HepG2 (cell line): ENCODE measurements around the gene SLC1A3. TPM values are rescaled to one million over a fixed set of nuclear protein-coding genes. Genes with fewer than 3 reads are reported as not detected.

Source experiments
- ATAC-seq: fragments of 200-7000 bp; cut with Tn5 transposase; 3 replicates; pipeline ENCODE4 v1.9.1; 2020; ENCODE audit warnings: mild to moderate bottlenecking, moderate library complexity
- BruUV-seq: library from RNA; stranded (reverse); fragments of 400-500 nt; replicated peaks from 2 replicates; lab custom pipeline; 2021; lab: Mats Ljungman, UMichigan
- CTCF ChIA-PET: fragments of 300-600 bp; formaldehyde crosslinking; extraction: SDS; loops from one replicate; lab custom pipeline; 2021; ENCODE audit warnings: low total read pairs, inconsistent platforms, low intra/inter-chr PET ratio; lab: Yijun Ruan, JAX
- POLR2A ChIA-PET: fragments of 350-600 bp; sonication (Branson Sonifier 250); formaldehyde crosslinking; loops from one replicate; lab custom pipeline; 2020; ENCODE audit warnings: antibody characterized with exemption, inconsistent platforms; lab: Yijun Ruan, JAX
- DNase-seq: peaks from one replicate; pipeline ENCODE4 v3.0.0-alpha.2; 2015; ENCODE audit warnings: low spot score
- FAIRE-seq: peaks from 3 replicates; lab custom pipeline; 2011; peaks lifted over from hg19 to GRCh38; lab: Jason Lieb, UNC
- H2AFZ ChIP-seq: one replicate; pipeline ENCODE4 v1.6.1; 2011; ENCODE audit warnings: low read length, inconsistent platforms
- H3K27ac ChIP-seq: fragments of 300-600 bp; 3 replicates; pipeline ENCODE4 v1.8.0; 2011; ENCODE audit warnings: mixed run types, mild to moderate bottlenecking, mixed read lengths, low read length, inconsistent platforms; ENCODE audit not compliant: insufficient read depth; ENCODE audit errors: extremely low read length
- H3K27me3 ChIP-seq, 2 experiments: fragments of 200-600 bp in 1 of 2; 2 replicates in 1 of 2; 3 replicates in 1 of 2; pipeline versions ENCODE4 v1.6.0 to v1.8.0; 2011; ENCODE audit warnings: low read length in 2 of 2, mild to moderate bottlenecking in 2 of 2, moderate library complexity in 2 of 2, inconsistent platforms in 1 of 2; ENCODE audit not compliant: insufficient read depth in 2 of 2, control insufficient read depth in 1 of 2
- H3K36me3 ChIP-seq, 2 experiments: fragments of 200-600 bp in 1 of 2; replicated peaks in 1 of 2; 2 replicates in 1 of 2; 3 replicates in 1 of 2; pipeline versions ENCODE4 v1.5.1 to v1.8.0; 2011; ENCODE audit warnings: low read length in 2 of 2, inconsistent platforms in 1 of 2; ENCODE audit not compliant: insufficient read depth in 2 of 2, control insufficient read depth in 1 of 2
- H3K4me1 ChIP-seq: 2 replicates; pipeline ENCODE4 v1.5.1; 2012; ENCODE audit warnings: low read length, inconsistent platforms; ENCODE audit not compliant: insufficient read depth
- H3K4me2 ChIP-seq: 2 replicates; pipeline ENCODE4 v1.6.0; 2011; ENCODE audit warnings: low read depth, low read length, inconsistent platforms
- H3K4me3 ChIP-seq, 3 experiments: fragments of 200-600 bp in 1 of 3; sonication (generic), shearing (Covaris generic) in 1 of 3; replicated peaks in 1 of 3; 2 replicates each; pipeline ENCODE4 v1.5.1; 2011 to 2016; ENCODE audit warnings: low read length in 3 of 3, inconsistent platforms in 2 of 3, low read depth in 2 of 3, mild to moderate bottlenecking in 2 of 3, control low read depth in 1 of 3, mixed read lengths in 1 of 3; ENCODE audit not compliant: insufficient read depth in 1 of 3
- H3K79me2 ChIP-seq: one replicate; pipeline ENCODE4 v1.6.1; 2011; ENCODE audit warnings: low read length, inconsistent platforms; ENCODE audit not compliant: insufficient read depth
- H3K9ac ChIP-seq: 2 replicates; pipeline ENCODE4 v1.6.0; 2011; ENCODE audit warnings: mild to moderate bottlenecking, low read depth, low read length, inconsistent platforms; ENCODE audit not compliant: insufficient read depth
- H3K9me3 ChIP-seq: 2 replicates; pipeline ENCODE4 v1.5.1; 2012; ENCODE audit warnings: mild to moderate bottlenecking, low read length
- H4K20me1 ChIP-seq: 2 replicates; pipeline ENCODE4 v1.6.0; 2011; ENCODE audit warnings: inconsistent platforms, mild to moderate bottlenecking, low read length, moderate library complexity; ENCODE audit not compliant: insufficient read depth
- FOXK1 ChIP-seq: sonication (generic); formaldehyde crosslinking; IDR thresholded peaks from 2 replicates; pipeline ENCODE4 v1.4.0; 2020; ENCODE audit warnings: low read depth, missing genetic modification reagents, borderline replicate concordance
- MATR3 ChIP-seq: sonication (generic); formaldehyde crosslinking; IDR thresholded peaks from 2 replicates; pipeline ENCODE4 v1.4.0; 2020; ENCODE audit warnings: missing genetic modification reagents
- MEF2D ChIP-seq: sonication (generic); formaldehyde crosslinking; IDR thresholded peaks from 2 replicates; pipeline ENCODE4 v1.5.1; 2020; ENCODE audit warnings: mild to moderate bottlenecking, missing genetic modification reagents
- POLR2G ChIP-seq: fragments of 200-400 bp; formaldehyde crosslinking; IDR thresholded peaks from 2 replicates; pipeline ENCODE4 v1.6.1; 2018; ENCODE audit warnings: mild to moderate bottlenecking, low read depth, low read length, moderate library complexity
- PRDM10 ChIP-seq: sonication (generic); formaldehyde crosslinking; IDR thresholded peaks from 2 replicates; pipeline ENCODE4 v1.4.0; 2020; ENCODE audit warnings: low read depth, missing genetic modification reagents
- PRPF4 ChIP-seq: fragments of 200-400 bp; formaldehyde crosslinking; IDR thresholded peaks from 2 replicates; pipeline ENCODE4 v1.6.1; 2016; ENCODE audit warnings: low read length, low read depth; ENCODE audit not compliant: poor library complexity, severe bottlenecking
- RXRA ChIP-seq: sonication (generic); formaldehyde crosslinking; IDR thresholded peaks from 2 replicates; pipeline ENCODE4 v1.5.1; 2020; ENCODE audit warnings: missing genetic modification reagents
- ZNF883 ChIP-seq: sonication (generic); formaldehyde crosslinking; IDR thresholded peaks from 2 replicates; pipeline ENCODE4 v1.5.1; 2020; ENCODE audit warnings: mild to moderate bottlenecking, missing genetic modification reagents; ENCODE audit errors: not compliant biosample characterization
- WGBS: methylation state at CpG from one replicate; pipeline ENCODE4 v1.1.6; 2017; ENCODE audit warnings: low lambda C conversion rate; 5-methylcytosine and 5-hydroxymethylcytosine counted together
- in situ Hi-C: cut with HindIII; loops from 2 replicates; pipeline ENCODE4 v1.10.0; 2017; ENCODE audit warnings: low pct_unique_long_range_greater_than_20kb; ENCODE audit not compliant: extremely low pct_ligation_motif_present
- intact Hi-C: fragments of 100-400 bp; cut with micrococcal nuclease; formaldehyde crosslinking; loops from one replicate; pipeline ENCODE4 v1.10.0; 2022; ENCODE audit not compliant: unreplicated experiment
- polyA plus RNA-seq, 8 experiments: library from polyadenylated mRNA; depleted of rRNA in 3 of 8; stranded (reverse) in 7 of 8; unstranded in 1 of 8; fragments of >200 nt; fragmentation: Illumina TruSeq in 4 of 8; extraction: Trizol in 4 of 8; gene quantifications; 2 replicates each; pipeline versions ENCODE4 v1.2.1 to v1.2.3, GENCODE V29; 2011 to 2016; ENCODE audit warnings: low read depth in 4 of 8, missing spikeins in 1 of 8, mixed read lengths in 1 of 8; ENCODE audit not compliant: insufficient read depth in 1 of 8
- total RNA-seq, 5 experiments: library from RNA; depleted of rRNA; stranded (reverse); fragments of >200 nt; fragmentation: Illumina TruSeq; extraction: Trizol; gene quantifications; 2 replicates each; pipeline ENCODE4 v1.2.3, GENCODE V29; 2016; ENCODE audit warnings: low read depth in 1 of 5

The SLC1A3 gene
- total and polyA plus RNA-seq, 2 of the 13 experiments (the other 11 are each of a cell fraction or from before 2014, with no cell fraction given) = 0.09 TPM; not detected in 1

DNA sequence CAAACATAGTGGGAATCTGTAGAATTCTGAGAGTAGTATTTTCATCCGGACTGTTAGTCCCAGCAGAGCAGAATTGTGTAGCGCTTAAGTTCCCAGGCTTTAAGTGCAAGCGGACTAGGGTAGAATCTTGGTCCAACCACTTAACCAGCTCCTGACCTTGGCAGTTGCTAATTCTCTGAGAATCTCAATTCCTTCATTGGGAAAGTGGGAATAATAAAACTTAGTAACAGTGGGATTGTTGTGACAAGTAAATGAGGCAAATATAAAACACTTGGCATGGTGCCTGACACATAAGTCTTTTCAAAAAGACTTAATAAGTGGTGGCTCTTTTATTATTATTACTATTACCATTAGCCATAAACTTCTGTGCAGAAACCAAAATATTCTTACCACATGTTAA is 8.4 kb upstream of the SLC1A3 start:
- POLR2A ChIA-PET = no interaction called here
- no TSS peak for BruUV-seq
- FAIRE-seq (no peak), DNase-seq (no peak), ATAC-seq (no peak)
- CTCF ChIA-PET = no interaction called here
- H3K9ac ChIP-seq = no peak overlapping the region
- H3K4me2 ChIP-seq = no peak overlapping the region
- TF ChIP-seq PRPF4 (no peak), POLR2G (no peak), ZNF883 (CRISPR knock-in tag) (no peak), FOXK1 (CRISPR knock-in tag) (no peak), PRDM10 (no peak), MATR3 (CRISPR knock-in tag) (no peak), RXRA (CRISPR knock-in tag) (no peak), MEF2D (no peak)
- 0 out of 5 replicates have a peak, but pooled peaks cover 0 to 3% of the 10 kb centered on the region in 2 experiments for H3K27me3 ChIP-seq
- H2AFZ ChIP-seq = no peak overlapping the region
- no peaks in the 10 kb centered on the region for H4K20me1 ChIP-seq
- 75% methylated on average over 3 of the region's 3 CpGs for WGBS
- in situ Hi-C loops = no loop called here
- H3K27ac ChIP-seq = no peak overlapping the region
- H3K9me3 ChIP-seq = no peaks in the 10 kb centered on the region
- H3K79me2 ChIP-seq = no peaks in the 10 kb centered on the region
- intact Hi-C loops = no loop called here
- no peaks in the 10 kb centered on the region for H3K4me1 ChIP-seq
- H3K4me3 ChIP-seq = no peak overlapping the region
- H3K36me3 ChIP-seq = no peaks in the 10 kb centered on the region
